GM19463 (cell line): ENCODE results near the gene FAM227A.
"Not testable (repeated sequence)": the region's sequence is repeated elsewhere in the genome, so short reads cannot be mapped to it uniquely, and the experiment has no call there.

Experiments used
- ATAC-seq: cut with Tn5 transposase; IDR thresholded peaks from one replicate; pipeline ENCODE4 v1.9.1; 2021; ENCODE audit warnings: mild to moderate bottlenecking, moderate library complexity; ENCODE audit not compliant: unreplicated experiment

FAM227A gene

GRCh38 chr22:38612217-38613006 is 43.8 kb downstream of the FAM227A start:
- ATAC-seq, result no peak

GRCh38 chr22:38611559-38611958 is 44.6 kb downstream of the FAM227A start:
- ATAC-seq, result no peak

- no peak for ATAC-seq
Measured at GRCh38 chr22:38610234-38610633, 46.0 kb downstream of the FAM227A start.

GRCh38 chr22:38608992-38609750 is 47.0 kb downstream of the FAM227A start:
- no peak for ATAC-seq

GRCh38 chr22:38607680-38608079 is 48.5 kb downstream of the FAM227A start:
- no peak for ATAC-seq

DNA sequence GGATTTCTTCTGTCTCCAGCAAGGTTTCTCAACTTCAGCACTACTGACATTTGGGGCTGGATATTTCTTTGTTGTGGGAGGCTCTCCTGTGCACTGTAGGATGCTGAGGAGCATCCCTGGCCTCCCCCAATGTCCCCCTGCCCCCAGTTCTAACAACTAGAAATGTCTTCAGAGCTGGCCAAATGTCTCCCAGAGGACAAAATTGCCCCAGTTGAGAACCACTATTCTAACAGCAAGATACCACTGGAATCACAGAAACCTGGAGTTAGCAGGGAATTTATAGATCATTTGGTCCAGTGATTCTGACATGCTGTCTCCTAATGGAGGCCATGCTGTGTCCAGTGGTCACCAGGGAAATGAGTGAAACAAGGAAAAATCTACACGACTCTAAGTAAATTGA is 54.0 kb downstream of the FAM227A start:
- no peak for ATAC-seq

DNA sequence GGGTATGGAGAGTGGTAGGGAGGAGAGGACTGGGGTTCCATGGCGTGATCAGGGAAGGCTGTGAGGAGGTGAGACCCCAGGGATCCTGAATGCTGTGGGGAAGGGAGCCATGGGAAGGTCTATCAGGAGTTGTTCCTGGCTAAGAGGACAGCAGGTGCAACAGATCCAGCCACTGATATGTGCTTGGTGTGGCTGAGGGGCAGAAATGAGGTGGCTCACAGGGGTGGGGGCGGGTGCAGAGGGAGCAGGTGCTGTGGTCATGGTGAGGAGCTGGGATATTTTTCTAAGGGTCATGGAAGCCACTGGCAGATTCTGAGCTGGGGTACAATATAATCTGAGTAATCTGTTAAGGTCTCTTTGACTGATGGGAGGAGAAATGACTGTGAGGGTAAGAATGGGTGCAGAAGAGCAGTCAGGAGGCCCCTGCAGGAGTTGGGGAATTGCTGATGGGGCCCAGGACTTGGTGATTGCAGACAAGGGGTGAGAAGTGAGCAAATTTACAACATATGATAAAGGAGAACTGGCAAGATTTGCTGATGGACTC is 54.9 kb downstream of the FAM227A start:
- no peak for ATAC-seq

- no peak for ATAC-seq
Measured at GRCh38 chr22:38599466-38599865, 56.7 kb downstream of the FAM227A start.

DNA sequence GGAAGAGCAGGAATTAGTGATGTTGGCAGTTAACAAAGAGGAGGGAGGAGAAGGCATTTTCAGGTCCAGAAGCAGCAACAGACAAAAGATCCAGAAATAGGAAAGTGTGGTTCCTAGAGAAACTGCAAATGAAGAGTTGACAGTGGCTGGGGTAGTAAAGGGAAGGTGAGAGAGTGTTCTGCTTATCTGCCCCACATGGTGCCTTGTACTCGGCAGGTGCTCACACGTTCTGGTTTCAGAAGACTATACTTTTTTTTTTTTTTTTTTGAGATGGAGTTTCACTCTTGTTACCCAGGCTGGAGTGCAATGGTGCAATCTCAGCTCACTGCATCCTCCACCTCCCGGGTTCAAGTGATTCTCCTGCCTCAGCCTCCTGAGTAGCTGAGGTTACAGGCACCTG is 73.3 kb downstream of the FAM227A start:
- ATAC-seq, result not testable (repeated sequence)

DNA sequence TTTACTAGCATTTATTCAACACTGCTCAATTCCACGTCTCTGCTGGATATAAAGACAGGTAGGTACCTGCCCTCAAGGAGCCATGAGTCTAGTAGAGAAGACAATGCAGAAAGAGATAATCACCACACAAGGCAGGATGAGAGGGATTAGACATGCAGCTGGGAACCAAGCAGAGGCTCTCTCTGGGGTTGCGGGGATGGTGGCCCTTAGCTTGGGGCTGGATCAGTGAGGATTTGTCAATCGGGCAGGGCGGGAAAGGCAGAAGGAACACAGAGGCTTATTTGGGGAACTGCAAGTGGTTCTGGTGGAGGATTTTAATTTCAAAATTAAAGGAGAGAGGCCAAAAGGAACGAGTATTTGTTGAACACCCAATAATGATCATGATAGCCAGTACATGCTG is 77.7 kb downstream of the FAM227A start:
- ATAC-seq, result no peak

- no peak for ATAC-seq
Measured at GRCh38 chr22:38572065-38572464, 84.1 kb downstream of the FAM227A start.

DNA sequence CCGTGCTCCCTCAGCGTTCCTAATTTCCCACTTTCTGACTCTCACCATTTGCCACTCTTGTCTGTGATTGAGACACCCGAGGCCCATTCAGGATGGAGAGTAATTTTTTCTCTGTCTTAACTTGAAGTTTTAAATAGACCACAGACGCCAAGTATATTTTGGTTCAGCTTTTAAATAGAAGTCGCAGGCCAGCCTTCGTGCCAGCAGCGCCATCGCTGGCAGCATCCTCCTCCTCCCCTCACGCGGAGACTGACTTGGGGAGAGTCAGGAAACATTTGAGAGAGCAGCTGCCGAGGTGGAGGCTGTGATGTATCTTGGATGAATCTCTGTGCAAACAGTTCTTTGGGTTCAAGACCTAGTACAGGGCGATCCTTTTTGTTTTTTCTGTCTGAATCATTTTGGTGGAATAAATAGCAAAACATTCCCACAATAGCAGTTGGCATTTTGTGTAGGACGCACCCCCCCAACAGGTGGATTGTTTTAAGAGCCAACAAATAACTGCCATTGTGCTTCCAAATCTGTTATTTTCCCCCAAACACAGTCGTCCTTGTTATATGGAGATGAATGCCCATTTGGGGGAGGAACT is 85.3 kb downstream of the FAM227A start:
- ATAC-seq, result no peak

- ATAC-seq, result peak; percentile 73
Measured at GRCh38 chr22:38569972-38570778, 86.0 kb downstream of the FAM227A start, which contains the start of gene DMC1. Gene DMC1 (minus strand): TSS chr22:38570183. CDS start chr22:38568256, 1,927 bp downstream.

GRCh38 chr22:38569181-38569971 is 86.8 kb downstream of the FAM227A start:
- ATAC-seq, result peak; percentile 2

DNA sequence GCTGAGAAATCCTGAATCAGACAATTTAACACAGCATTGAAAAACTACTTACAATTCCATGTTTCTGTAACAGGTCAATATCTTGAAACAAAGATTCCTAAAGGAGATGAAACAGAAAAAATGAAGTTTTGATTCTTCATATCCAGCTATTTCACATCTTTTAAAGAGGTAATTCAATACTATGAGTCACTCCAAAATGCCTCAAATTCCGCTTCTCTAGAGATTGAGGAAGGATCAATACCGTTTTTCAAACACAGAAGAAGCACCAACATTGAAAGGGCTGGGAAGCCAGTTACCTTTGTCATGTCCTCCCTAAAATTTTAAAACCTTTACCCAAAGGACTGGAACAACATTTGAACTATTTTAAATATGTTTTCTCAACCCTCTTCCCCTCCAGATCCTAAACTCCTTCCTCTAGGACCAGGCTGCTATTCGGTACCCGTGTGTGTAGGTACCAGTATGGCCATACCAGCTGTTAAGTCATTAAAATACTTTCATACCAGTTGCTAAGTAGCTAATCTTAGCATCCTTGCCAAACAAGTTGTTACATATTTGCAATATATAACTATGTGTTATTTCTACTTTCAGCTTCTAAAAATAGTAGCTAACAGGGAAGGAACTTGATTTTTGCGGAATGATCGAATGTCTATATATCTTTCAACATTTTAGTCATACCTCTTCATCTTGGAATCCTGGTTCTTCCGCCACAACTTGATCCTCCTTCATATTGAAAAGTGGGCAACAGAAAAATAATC is 88.5 kb downstream of the FAM227A start:
- ATAC-seq, result no peak

- ATAC-seq, result no peak
Measured at GRCh38 chr22:38566726-38567504, 89.3 kb downstream of the FAM227A start.

- no peak for ATAC-seq
Measured at GRCh38 chr22:38565441-38565840, 90.8 kb downstream of the FAM227A start.

GRCh38 chr22:38564669-38565068 is 91.5 kb downstream of the FAM227A start:
- ATAC-seq, result no peak
